ENCODE measurements around the gene BAHCC1. TPM values are rescaled to one million over a fixed set of nuclear protein-coding genes. Genes with fewer than 3 reads are reported as not detected.

BAHCC1 gene
- total and polyA plus RNA-seq, 2 donors, result 5.8 to 7.3 TPM

DNA sequence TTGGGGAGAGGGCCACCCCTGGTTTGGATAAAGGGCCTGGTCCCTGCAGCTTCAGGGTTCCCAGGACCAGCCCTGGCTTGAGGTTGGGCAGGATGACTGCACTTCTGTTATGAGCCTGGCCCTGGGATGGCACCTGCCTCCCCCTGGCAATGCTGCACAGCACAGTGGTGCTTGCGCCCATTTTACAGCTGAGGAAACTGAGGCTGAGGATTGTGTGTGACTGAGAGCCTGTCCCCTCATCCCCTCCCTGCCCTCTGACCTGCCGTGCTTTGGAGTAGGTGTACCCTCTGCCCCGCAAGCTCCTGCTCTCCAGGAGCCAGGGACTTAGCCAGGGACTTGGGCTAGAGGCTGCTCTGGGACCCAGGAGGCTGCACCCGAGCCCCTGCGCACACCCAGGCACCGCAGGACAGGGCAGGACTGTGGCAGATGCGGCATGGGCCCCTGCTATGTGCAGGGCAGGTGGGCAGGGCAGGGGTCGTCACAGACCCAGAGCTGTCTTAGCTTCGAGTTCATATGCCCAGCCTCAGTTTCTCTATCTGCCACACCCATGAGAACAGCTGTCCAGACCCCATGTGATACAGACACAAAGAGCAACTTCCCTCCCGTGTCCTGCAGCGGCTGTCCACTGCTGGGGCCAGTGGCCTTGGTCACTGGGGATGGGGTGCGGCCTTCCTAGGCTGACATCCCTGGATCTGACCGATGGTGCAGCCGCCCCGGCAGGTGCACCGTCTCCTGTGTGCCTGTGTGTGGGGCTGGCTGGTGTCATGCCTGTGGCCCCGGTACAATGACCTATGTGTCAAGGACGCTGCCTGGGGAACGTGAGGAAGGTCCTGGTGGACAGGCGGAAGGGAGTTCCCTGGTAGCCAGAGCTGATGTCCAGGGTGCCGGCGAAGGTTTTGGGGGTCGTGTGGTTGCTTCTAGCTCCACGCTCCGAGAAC lies 36.6 kb downstream of the BAHCC1 start:
- Histone ChIP-seq H3K4me3 (ENCODE audit: low read length in 2 of 2) (no peak overlapping the region), H3K4me1 (ENCODE audit: control insufficient read depth in 2 of 2, insufficient read depth in 2 of 2, low read length in 2 of 2) (peaks cover 37 to 82% of the 10 kb centered on the region in 2 donors), H3K9me3 (ENCODE audit: control insufficient read depth in 2 of 2, insufficient read depth in 1 of 2, low read length in 1 of 2) (peaks cover 0 to 13% of the 10 kb centered on the region in 2 donors), H3K27ac (ENCODE audit: low read depth in 1 of 2, low read length in 1 of 2) (no peak overlapping the region), H3K36me3 (ENCODE audit: control insufficient read depth in 2 of 2, insufficient read depth in 2 of 2, low read length in 1 of 2) (no peaks in the 10 kb centered on the region), H3K27me3 (ENCODE audit: control insufficient read depth in 2 of 2, insufficient read depth in 1 of 2, low read length in 1 of 2) (peaks cover 0 to 55% of the 10 kb centered on the region in 2 donors)
- 94% methylated on average over 25 of the region's 25 CpGs for WGBS
- no peak for DNase-seq (ENCODE audit: low read depth in 6 of 9, low spot score in 9 of 9)

DNA sequence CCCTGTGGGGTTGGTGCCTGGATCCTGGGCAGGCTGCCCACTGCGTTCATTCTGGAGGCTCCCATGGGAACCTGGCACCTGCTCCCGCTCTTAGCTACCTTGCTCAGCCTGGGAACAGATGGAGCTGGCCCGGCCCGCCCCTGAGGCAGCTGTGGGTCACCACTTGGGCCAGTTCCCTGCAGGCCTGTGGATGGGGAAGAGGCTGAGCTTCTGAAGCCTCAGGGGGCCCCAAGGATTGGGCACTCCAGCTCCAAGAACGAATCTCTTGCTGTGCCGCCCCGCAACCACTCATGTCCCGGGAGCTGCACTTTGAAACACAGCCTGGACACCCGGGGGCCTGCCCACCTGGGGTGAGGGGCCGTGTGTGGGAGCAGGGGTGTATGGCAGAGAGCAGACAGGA lies 37.7 kb downstream of the BAHCC1 start:
- Histone ChIP-seq H3K4me1 (ENCODE audit: control insufficient read depth in 2 of 2, insufficient read depth in 2 of 2, low read length in 2 of 2) (peaks cover 33 to 82% of the 10 kb centered on the region in 2 donors), H3K27ac (ENCODE audit: low read depth in 1 of 2, low read length in 1 of 2) (no peak overlapping the region), H3K36me3 (ENCODE audit: control insufficient read depth in 2 of 2, insufficient read depth in 2 of 2, low read length in 1 of 2) (no peaks in the 10 kb centered on the region), H3K27me3 (ENCODE audit: control insufficient read depth in 2 of 2, insufficient read depth in 1 of 2, low read length in 1 of 2) (peaks cover 0 to 46% of the 10 kb centered on the region in 2 donors), H3K9me3 (ENCODE audit: control insufficient read depth in 2 of 2, insufficient read depth in 1 of 2, low read length in 1 of 2) (peaks cover 0 to 9% of the 10 kb centered on the region in 2 donors), H3K4me3 (ENCODE audit: low read length in 2 of 2) (no peak overlapping the region)
- WGBS, result 92% methylated on average over 10 of the region's 10 CpGs
- no peak for DNase-seq (ENCODE audit: low read depth in 6 of 9, low spot score in 9 of 9)

DNA sequence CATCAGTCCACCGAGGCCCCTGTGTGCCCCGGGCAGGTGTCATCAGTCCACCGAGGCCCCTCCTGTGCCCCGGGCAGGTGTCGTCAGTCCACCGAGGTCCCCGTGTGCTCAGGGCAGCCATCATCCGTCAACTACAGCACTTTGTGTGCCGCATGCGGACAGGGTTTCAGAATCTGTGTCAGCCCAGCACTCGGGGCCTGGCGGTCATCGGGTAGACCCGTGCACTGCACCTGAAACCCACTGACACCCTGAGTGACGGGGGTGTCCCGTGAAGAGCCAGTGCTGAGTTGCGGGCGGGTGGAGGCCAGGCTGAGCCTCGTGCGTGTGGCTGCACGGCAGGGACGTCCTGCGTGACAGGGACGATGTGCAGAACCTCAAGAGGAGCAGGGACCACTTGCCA lies 38.4 kb downstream of the BAHCC1 start:
- H3K4me1 ChIP-seq (ENCODE audit: control insufficient read depth in 2 of 2, insufficient read depth in 2 of 2, low read length in 2 of 2), result peaks cover 30 to 82% of the 10 kb centered on the region in 2 donors

DNA sequence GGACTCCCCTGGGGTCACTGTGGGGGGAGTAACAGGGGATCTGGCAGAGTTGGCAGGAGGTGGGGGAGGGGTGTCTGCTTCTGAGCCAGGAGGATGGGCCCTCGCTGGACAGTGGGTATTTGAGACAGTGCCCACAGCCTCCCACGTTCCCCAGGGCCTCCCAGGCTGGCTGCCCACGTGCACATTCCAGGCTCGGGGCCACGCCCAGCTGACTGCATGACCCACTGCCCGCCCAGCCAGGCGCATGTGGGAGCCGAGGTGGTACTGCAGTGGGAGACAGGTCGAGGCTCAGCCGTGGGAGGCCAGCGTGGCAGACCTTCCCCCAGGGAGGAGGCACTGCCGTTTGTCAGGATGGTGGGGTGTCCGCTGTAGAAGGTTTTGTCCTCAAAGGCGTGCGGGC lies 38.8 kb downstream of the BAHCC1 start:
- no peak for DNase-seq (ENCODE audit: low read depth in 6 of 9, low spot score in 9 of 9)
- peaks cover 0 to 6% of the 10 kb centered on the region in 2 donors for H3K9me3 ChIP-seq (ENCODE audit: control insufficient read depth in 2 of 2, insufficient read depth in 1 of 2, low read length in 1 of 2)
- no peak overlapping the region for H3K4me3 ChIP-seq (ENCODE audit: low read length in 2 of 2)
- H3K4me1 ChIP-seq (ENCODE audit: control insufficient read depth in 2 of 2, insufficient read depth in 2 of 2, low read length in 2 of 2), result peaks cover 29 to 82% of the 10 kb centered on the region in 2 donors
- no peaks in the 10 kb centered on the region for H3K36me3 ChIP-seq (ENCODE audit: control insufficient read depth in 2 of 2, insufficient read depth in 2 of 2, low read length in 1 of 2)
- no peak overlapping the region for H3K27ac ChIP-seq (ENCODE audit: low read depth in 1 of 2, low read length in 1 of 2)
- H3K27me3 ChIP-seq (ENCODE audit: control insufficient read depth in 2 of 2, insufficient read depth in 1 of 2, low read length in 1 of 2), result peaks cover 0 to 34% of the 10 kb centered on the region in 2 donors
- WGBS, result 75% methylated on average over 15 of the region's 15 CpGs

More for the DNA sequence above, 38.4 kb downstream of the BAHCC1 start:
- no peak for DNase-seq (ENCODE audit: low read depth in 6 of 9, low spot score in 9 of 9)
- H3K27me3 ChIP-seq (ENCODE audit: control insufficient read depth in 2 of 2, insufficient read depth in 1 of 2, low read length in 1 of 2), result peaks cover 0 to 38% of the 10 kb centered on the region in 2 donors
- H3K4me3 ChIP-seq (ENCODE audit: low read length in 2 of 2), result no peak overlapping the region
- no peak overlapping the region for H3K27ac ChIP-seq (ENCODE audit: low read depth in 1 of 2, low read length in 1 of 2)
- H3K9me3 ChIP-seq (ENCODE audit: control insufficient read depth in 2 of 2, insufficient read depth in 1 of 2, low read length in 1 of 2), result peaks cover 0 to 8% of the 10 kb centered on the region in 2 donors
- WGBS, result 92% methylated on average over 24 of the region's 24 CpGs
- no peaks in the 10 kb centered on the region for H3K36me3 ChIP-seq (ENCODE audit: control insufficient read depth in 2 of 2, insufficient read depth in 2 of 2, low read length in 1 of 2)

DNA sequence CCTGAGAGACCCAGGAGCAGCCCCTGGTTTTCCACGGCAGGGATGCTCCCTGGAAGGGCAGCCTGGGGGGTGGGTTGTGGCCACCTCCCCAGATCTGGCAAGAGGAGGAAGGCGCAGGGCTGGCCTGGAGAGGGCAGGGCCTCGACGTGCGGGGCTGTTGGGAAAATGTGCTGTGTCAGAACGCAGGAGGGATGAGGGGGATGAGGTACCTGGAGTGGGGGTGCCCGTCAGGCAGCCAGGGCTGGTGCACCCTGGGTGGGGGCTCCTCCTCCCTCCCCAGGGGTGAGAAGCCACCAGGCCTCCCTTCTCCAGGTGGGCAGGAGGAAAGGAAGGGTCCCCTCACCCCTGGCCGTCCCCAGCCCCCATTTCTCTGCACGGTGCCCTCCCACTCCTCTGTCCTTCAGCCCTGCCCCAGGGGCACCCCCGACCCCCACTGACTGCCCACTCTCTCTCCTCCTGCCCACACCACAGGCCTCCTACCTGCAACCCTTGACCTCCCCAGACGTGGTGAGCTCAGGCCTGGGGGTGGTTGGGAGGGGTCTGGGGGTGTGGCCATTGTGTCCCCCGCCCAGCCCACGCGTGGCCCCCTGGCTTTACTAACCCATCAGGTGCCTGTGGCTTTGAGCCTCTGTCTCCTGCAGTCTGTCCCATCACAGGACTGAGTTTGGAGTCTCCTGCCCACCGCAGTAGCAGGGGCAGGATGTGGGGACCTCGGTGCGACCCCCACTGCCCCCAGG lies 39.6 kb downstream of the BAHCC1 start:
- Histone ChIP-seq H3K4me3 (ENCODE audit: low read length in 2 of 2) (no peak overlapping the region), H3K9me3 (ENCODE audit: control insufficient read depth in 2 of 2, insufficient read depth in 1 of 2, low read length in 1 of 2) (peaks cover 0 to 4% of the 10 kb centered on the region in 2 donors), H3K27me3 (ENCODE audit: control insufficient read depth in 2 of 2, insufficient read depth in 1 of 2, low read length in 1 of 2) (peaks cover 0 to 30% of the 10 kb centered on the region in 2 donors), H3K27ac (ENCODE audit: low read depth in 1 of 2, low read length in 1 of 2) (no peak overlapping the region), H3K36me3 (ENCODE audit: control insufficient read depth in 2 of 2, insufficient read depth in 2 of 2, low read length in 1 of 2) (no peaks in the 10 kb centered on the region), H3K4me1 (ENCODE audit: control insufficient read depth in 2 of 2, insufficient read depth in 2 of 2, low read length in 2 of 2) (peaks cover 26 to 82% of the 10 kb centered on the region in 2 donors)
- no peak for DNase-seq (ENCODE audit: low read depth in 6 of 9, low spot score in 9 of 9)
- 39% methylated on average over 17 of the region's 17 CpGs for WGBS

DNA sequence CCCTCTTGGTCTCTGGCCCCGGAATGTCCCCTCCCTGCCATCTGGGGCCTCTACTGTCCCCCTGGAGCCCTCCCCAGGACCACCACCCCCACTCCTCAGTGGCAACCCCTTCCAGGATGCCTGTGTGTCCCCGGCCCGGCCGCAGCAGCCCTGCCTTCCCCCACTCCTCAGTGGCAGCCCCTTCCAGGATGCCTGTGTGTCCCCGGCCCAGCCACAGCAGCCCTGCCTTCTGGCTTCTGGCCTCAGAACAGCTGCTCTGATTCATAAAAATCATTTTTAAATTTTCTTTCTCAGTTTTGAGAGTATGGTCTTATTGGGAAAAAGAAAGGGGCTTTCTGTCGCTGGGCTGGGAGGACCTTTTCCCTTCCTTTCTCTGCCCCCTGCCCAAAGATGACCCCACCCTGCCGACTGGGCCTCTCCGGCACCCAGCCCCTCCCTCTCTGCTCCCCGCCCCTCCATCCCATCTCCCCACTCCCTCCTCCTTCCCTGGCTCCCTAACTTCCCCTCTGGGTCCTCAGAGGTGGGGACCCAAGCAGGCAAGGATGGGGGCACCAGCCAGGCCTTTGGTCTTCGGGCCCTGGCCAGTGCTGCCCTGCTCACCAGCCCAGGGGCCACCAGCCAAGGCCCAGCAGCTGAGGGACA lies 40.5 kb downstream of the BAHCC1 start:
- no peaks in the 10 kb centered on the region for H3K36me3 ChIP-seq (ENCODE audit: control insufficient read depth in 2 of 2, insufficient read depth in 2 of 2, low read length in 1 of 2)
- DNase-seq (ENCODE audit: low read depth in 6 of 9, low spot score in 9 of 9), result no peak
- H3K27me3 ChIP-seq (ENCODE audit: control insufficient read depth in 2 of 2, insufficient read depth in 1 of 2, low read length in 1 of 2), result peaks cover 0 to 22% of the 10 kb centered on the region in 2 donors
- H3K27ac ChIP-seq (ENCODE audit: low read depth in 1 of 2, low read length in 1 of 2), result no peak overlapping the region
- WGBS, result 41% methylated on average over 10 of the region's 10 CpGs
- H3K9me3 ChIP-seq (ENCODE audit: control insufficient read depth in 2 of 2, insufficient read depth in 1 of 2, low read length in 1 of 2), result peaks cover 0 to 4% of the 10 kb centered on the region in 2 donors
- no peak overlapping the region for H3K4me3 ChIP-seq (ENCODE audit: low read length in 2 of 2)
- H3K4me1 ChIP-seq (ENCODE audit: control insufficient read depth in 2 of 2, insufficient read depth in 2 of 2, low read length in 2 of 2), result peaks cover 22 to 82% of the 10 kb centered on the region in 2 donors

DNA sequence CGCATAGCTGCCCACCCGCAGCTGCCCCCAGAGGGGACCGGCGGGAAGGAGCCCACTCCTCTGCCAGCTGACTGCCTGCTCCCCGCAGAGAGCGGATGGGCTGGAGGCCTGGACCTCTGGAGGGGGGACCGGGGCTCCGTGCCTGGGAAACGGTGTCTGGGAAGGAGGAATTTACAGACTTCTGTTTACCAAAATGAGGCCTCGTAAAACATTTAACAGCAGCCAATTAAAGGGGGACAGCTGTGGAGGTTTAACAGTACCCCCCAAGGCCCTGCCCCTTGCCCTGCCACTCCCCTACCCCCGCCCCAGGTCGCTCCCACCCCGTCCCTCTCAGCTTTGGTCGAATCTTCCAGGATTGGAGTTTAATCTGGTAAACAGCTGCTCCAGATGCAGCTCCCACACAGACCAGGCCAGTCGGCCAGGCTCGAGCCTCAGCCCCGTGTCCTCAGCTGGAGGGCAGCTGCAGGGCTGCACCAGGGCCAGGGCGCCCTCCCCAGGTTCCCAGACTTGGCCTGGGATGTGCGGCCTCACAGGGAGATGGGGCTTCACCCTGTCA lies 41.1 kb downstream of the BAHCC1 start:
- no peak for DNase-seq (ENCODE audit: low read depth in 6 of 9, low spot score in 9 of 9)
- H3K27me3 ChIP-seq (ENCODE audit: control insufficient read depth in 2 of 2, insufficient read depth in 1 of 2, low read length in 1 of 2), result peaks cover 0 to 20% of the 10 kb centered on the region in 2 donors

DNA sequence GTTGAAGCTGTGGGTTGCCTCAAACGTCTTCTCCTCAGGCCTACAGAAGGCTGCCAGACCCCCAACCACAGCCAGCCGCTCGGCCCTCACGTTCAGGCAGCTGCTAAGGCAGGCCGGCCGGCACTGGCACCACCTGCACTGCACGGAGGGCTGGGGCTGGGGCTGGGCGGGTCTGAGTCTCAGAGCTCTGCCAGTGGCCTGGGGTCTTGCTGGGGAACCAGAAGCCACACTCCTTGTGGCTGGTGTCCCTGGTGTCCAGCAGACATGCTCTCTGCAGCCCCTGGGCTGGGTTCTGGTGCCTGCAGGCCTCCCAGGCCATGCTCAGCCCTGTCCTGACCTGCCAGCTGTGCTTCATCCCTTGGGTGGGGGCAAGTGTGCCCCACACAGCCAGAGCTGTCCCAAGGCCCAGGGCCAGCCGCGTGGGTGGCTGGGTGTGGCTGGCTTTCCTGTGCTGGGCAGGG lies 42.0 kb downstream of the BAHCC1 start:
- Histone ChIP-seq H3K27ac (ENCODE audit: low read depth in 1 of 2, low read length in 1 of 2) (no peak overlapping the region), H3K4me1 (ENCODE audit: control insufficient read depth in 2 of 2, insufficient read depth in 2 of 2, low read length in 2 of 2) (peaks cover 22 to 76% of the 10 kb centered on the region in 2 donors), H3K27me3 (ENCODE audit: control insufficient read depth in 2 of 2, insufficient read depth in 1 of 2, low read length in 1 of 2) (peaks cover 0 to 16% of the 10 kb centered on the region in 2 donors), H3K9me3 (ENCODE audit: control insufficient read depth in 2 of 2, insufficient read depth in 1 of 2, low read length in 1 of 2) (peaks cover 0 to 4% of the 10 kb centered on the region in 2 donors), H3K4me3 (ENCODE audit: low read length in 2 of 2) (no peak overlapping the region), H3K36me3 (ENCODE audit: control insufficient read depth in 2 of 2, insufficient read depth in 2 of 2, low read length in 1 of 2) (peaks cover 0 to 5% of the 10 kb centered on the region in 2 donors)
- 21% methylated on average over 10 of the region's 10 CpGs for WGBS
- no peak for DNase-seq (ENCODE audit: low read depth in 6 of 9, low spot score in 9 of 9)

More for the DNA sequence above, 41.1 kb downstream of the BAHCC1 start:
- peaks cover 22 to 84% of the 10 kb centered on the region in 2 donors for H3K4me1 ChIP-seq (ENCODE audit: control insufficient read depth in 2 of 2, insufficient read depth in 2 of 2, low read length in 2 of 2)
- WGBS, result 75% methylated on average over 19 of the region's 19 CpGs
- no peak overlapping the region for H3K27ac ChIP-seq (ENCODE audit: low read depth in 1 of 2, low read length in 1 of 2)
- H3K4me3 ChIP-seq (ENCODE audit: low read length in 2 of 2), result no peak overlapping the region
- H3K9me3 ChIP-seq (ENCODE audit: control insufficient read depth in 2 of 2, insufficient read depth in 1 of 2, low read length in 1 of 2), result peaks cover 0 to 4% of the 10 kb centered on the region in 2 donors
- H3K36me3 ChIP-seq (ENCODE audit: control insufficient read depth in 2 of 2, insufficient read depth in 2 of 2, low read length in 1 of 2), result no peaks in the 10 kb centered on the region
